K562 (cell line): ENCODE data around the gene STK11. TPM values are rescaled to one million over a fixed set of nuclear protein-coding genes. Genes with fewer than 3 reads are reported as not detected.
A peak's percentile ranks its signal among the peaks of the same experiment; 100 is the strongest.

Source experiments
- BRF1 ChIP-seq: IDR thresholded peaks from 3 replicates; pipeline ENCODE4 v1.6.1; 2011; ENCODE audit warnings: borderline replicate concordance, mild to moderate bottlenecking; ENCODE audit not compliant: insufficient read length; ENCODE audit errors: extremely low read depth
- CHCHD3 ChIP-seq: fragments of 250-450 bp; sonication (Bioruptor Pico); IDR thresholded peaks from 2 replicates; pipeline ENCODE4 v2.1.2; 2022; ENCODE audit warnings: mild to moderate bottlenecking
- HDAC1 ChIP-seq, 2 experiments: fragments of 450-650 bp; IDR thresholded peaks; 2 replicates each; pipeline ENCODE4 v1.6.1; 2016 to 2017; ENCODE audit warnings: inconsistent platforms in 1 of 2, mild to moderate bottlenecking in 1 of 2, moderate library complexity in 1 of 2
- JUNB ChIP-seq: fragments of 450-650 bp; formaldehyde crosslinking; conservative IDR thresholded peaks from 2 replicates; pipeline ENCODE4 v1.4.0; 2020; ENCODE audit warnings: mild to moderate bottlenecking
- MYBL2 ChIP-seq, 2 experiments: fragments of 450-650 bp in 1 of 2; sonication (generic) in 1 of 2; formaldehyde crosslinking in 1 of 2; IDR thresholded peaks; 2 replicates each; pipeline versions ENCODE4 v1.6.1 to v1.8.1; 2017 to 2022; ENCODE audit warnings: borderline replicate concordance in 1 of 2, inconsistent platforms in 1 of 2, low read depth in 1 of 2, mild to moderate bottlenecking in 1 of 2, missing genetic modification reagents in 1 of 2, moderate library complexity in 1 of 2
- RBM17 ChIP-seq: fragments of 200-400 bp; formaldehyde crosslinking; IDR thresholded peaks from 2 replicates; pipeline ENCODE4 v1.6.1; 2017; ENCODE audit warnings: low read depth, mild to moderate bottlenecking, low read length, borderline replicate concordance
- TCF7 ChIP-seq: sonication (generic); IDR thresholded peaks from 2 replicates; pipeline ENCODE4 v1.6.1; 2016; ENCODE audit warnings: antibody characterized with exemption, borderline replicate concordance
- TCF7L2 ChIP-seq: fragments of 150-350 bp; IDR thresholded peaks from 2 replicates; pipeline ENCODE4 v1.6.1; 2016; ENCODE audit warnings: low read depth, mild to moderate bottlenecking, low read length, moderate library complexity
- TFE3 ChIP-seq: fragments of 450-650 bp; formaldehyde crosslinking; IDR thresholded peaks from 2 replicates; pipeline ENCODE4 v1.4.0; 2020; ENCODE audit warnings: mild to moderate bottlenecking, mixed read lengths
- TSHZ1 ChIP-seq: fragments of 250-450 bp; sonication (Bioruptor Pico); IDR thresholded peaks from 2 replicates; pipeline ENCODE4 v1.4.0; 2020; ENCODE audit warnings: mild to moderate bottlenecking, moderate library complexity
- ZNF668 ChIP-seq: fragments of 250-450 bp; sonication (Bioruptor Pico); IDR thresholded peaks from 2 replicates; pipeline ENCODE4 v1.8.0; 2022; ENCODE audit warnings: mild to moderate bottlenecking, inconsistent platforms
- polyA plus RNA-seq, 8 experiments: library from polyadenylated mRNA; depleted of rRNA in 4 of 8; stranded (reverse) in 5 of 8; unstranded in 3 of 8; fragments of >200 nt; fragmentation: Nextera tagmentation in 2 of 8; fragmentation: Illumina TruSeq in 1 of 8; extraction: Ambion mirVana in 2 of 8; extraction: Trizol in 1 of 8; gene quantifications; 2 replicates each; pipeline versions ENCODE4 v1.2.1 to v1.2.3, GENCODE V29; 2011 to 2014; ENCODE audit warnings: inconsistent platforms in 1 of 8, missing spikeins in 1 of 8
- total RNA-seq, 7 experiments: library from RNA; depleted of rRNA in 6 of 7; stranded (reverse); fragments of >200 nt in 6 of 7; fragmentation: Illumina TruSeq in 2 of 7; extraction: Trizol in 2 of 7; gene quantifications; 2 replicates each; pipeline versions ENCODE4 v1.2.1 to v1.2.3, GENCODE V29; 2011 to 2021; ENCODE audit warnings: low replicate concordance in 1 of 7
- TF ChIP-seq, protein P1 (sequence below): fragments of 250-450 bp; sonication (Bioruptor Pico); IDR thresholded peaks from 2 replicates; pipeline ENCODE4 v1.8.0; 2022; ENCODE audit warnings: moderate library complexity, mild to moderate bottlenecking, inconsistent platforms
- TF ChIP-seq, protein P2 (sequence below): fragments of 450-650 bp; formaldehyde crosslinking; IDR thresholded peaks from 2 replicates; pipeline ENCODE4 v1.4.0; 2022; ENCODE audit warnings: missing genetic modification characterization
- TF ChIP-seq, protein P3 (sequence below): fragments of 450-650 bp; conservative IDR thresholded peaks from 2 replicates; pipeline ENCODE4 v1.6.1; 2016; ENCODE audit warnings: missing genetic modification characterization, low read depth, mild to moderate bottlenecking, control low read depth, missing compliant biosample characterization

The STK11 gene
- total and polyA plus RNA-seq, 9 of the 15 experiments (the other 6 are each of a cell fraction or from before 2014, with no cell fraction given), result 0.15 to 96.5 (median 31.7) TPM

DNA sequence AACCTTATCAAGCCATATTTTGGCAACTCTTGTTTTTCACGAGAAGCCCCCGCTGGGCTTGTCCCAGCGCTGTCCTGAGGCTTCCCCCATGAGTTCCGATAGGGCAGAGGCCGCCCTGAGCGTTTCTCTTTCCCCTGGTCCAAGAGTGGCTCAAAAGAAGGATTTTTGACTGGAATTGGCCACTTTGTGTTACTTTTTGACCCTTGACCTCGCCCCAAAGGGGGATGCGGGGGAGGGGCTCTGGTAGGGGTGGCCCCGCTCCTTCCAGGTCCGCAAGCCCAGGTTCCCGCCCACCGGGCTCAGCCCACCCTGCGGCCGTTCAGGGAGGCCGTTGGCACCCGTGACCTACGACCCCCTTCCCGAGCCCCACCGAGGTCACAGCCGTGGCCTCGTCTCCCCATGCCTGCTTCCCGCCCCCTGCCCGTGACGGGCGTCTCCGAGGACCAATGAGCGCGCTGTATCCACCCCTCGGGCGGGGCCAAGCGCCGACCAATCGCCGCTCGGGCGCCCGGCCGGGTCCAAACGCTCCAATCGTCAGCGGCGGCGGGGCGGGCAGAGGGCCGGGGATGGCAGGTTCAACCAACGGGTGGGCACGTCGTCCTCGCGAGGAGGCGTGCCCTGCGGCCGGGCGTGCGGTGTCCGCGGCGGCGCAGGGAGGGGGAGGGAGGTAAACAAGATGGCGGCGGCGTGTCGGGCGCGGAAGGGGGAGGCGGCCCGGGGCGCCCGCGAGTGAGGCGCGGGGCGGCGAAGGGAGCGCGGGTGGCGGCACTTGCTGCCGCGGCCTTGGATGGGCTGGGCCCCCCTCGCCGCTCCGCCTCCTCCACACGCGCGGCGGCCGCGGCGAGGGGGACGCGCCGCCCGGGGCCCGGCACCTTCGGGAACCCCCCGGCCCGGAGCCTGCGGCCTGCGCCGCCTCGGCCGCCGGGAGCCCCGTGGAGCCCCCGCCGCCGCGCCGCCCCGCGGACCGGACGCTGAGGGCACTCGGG, at the start of gene STK11 (continued):
- TF ChIP-seq JUNB (no peak), TFE3 (no peak; the same call in none of the 2 replicates), MYBL2 (IDR thresholded peaks at IDR 0.05; ENCODE audit: low read depth) (no peak), MYBL2 (CRISPR knock-in tag; IDR thresholded peaks at IDR 0.05; ENCODE audit: borderline replicate concordance) (no peak), RBM17 (no peak), ZNF668 (CRISPR knock-in tag) (no peak), TCF7L2 (no peak), HDAC1 (IDR thresholded peaks at IDR 0.05) (no peak), CHCHD3 (no peak), TSHZ1 (CRISPR knock-in tag) (peak; percentile 54; the same call in 1 of the 2 replicates), BRF1 (no peak), TCF7 (no peak)
- TF ChIP-seq, protein P1, sequence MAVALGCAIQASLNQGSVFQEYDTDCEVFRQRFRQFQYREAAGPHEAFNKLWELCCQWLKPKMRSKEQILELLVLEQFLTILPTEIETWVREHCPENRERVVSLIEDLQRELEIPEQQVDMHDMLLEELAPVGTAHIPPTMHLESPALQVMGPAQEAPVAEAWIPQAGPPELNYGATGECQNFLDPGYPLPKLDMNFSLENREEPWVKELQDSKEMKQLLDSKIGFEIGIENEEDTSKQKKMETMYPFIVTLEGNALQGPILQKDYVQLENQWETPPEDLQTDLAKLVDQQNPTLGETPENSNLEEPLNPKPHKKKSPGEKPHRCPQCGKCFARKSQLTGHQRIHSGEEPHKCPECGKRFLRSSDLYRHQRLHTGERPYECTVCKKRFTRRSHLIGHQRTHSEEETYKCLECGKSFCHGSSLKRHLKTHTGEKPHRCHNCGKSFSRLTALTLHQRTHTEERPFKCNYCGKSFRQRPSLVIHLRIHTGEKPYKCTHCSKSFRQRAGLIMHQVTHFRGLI (CRISPR knock-in tag), result peak; percentile 39; the same call in 1 of the 2 replicates
- TF ChIP-seq, protein P2, sequence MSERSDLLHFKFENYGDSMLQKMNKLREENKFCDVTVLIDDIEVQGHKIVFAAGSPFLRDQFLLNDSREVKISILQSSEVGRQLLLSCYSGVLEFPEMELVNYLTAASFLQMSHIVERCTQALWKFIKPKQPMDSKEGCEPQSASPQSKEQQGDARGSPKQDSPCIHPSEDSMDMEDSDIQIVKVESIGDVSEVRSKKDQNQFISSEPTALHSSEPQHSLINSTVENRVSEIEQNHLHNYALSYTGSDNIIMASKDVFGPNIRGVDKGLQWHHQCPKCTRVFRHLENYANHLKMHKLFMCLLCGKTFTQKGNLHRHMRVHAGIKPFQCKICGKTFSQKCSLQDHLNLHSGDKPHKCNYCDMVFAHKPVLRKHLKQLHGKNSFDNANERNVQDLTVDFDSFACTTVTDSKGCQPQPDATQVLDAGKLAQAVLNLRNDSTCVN, result no peak
- TF ChIP-seq, protein P3, sequence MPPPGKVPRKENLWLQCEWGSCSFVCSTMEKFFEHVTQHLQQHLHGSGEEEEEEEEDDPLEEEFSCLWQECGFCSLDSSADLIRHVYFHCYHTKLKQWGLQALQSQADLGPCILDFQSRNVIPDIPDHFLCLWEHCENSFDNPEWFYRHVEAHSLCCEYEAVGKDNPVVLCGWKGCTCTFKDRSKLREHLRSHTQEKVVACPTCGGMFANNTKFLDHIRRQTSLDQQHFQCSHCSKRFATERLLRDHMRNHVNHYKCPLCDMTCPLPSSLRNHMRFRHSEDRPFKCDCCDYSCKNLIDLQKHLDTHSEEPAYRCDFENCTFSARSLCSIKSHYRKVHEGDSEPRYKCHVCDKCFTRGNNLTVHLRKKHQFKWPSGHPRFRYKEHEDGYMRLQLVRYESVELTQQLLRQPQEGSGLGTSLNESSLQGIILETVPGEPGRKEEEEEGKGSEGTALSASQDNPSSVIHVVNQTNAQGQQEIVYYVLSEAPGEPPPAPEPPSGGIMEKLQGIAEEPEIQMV (tag), result no peak
